ENCODE results near the gene DRC7. TPM values are rescaled to one million over a fixed set of nuclear protein-coding genes. Genes with fewer than 3 reads are reported as not detected.

Gene DRC7
- total RNA-seq, 1 donor from 2014 or later: 0.04 TPM

GRCh38 chr16:57739756-57740422 lies 45.3 kb downstream of the DRC7 start:
- no peak overlapping the region for H3K4me3 ChIP-seq (ENCODE audit: low read depth, low read length)
- no peak for TF ChIP-seq CTCF (IDR thresholded peaks at IDR 0.05; ENCODE audit: insufficient read depth, low read length, poor library complexity, severe bottlenecking)
- no peak for DNase-seq (ENCODE audit: low read depth)
- H3K36me3 ChIP-seq (ENCODE audit: control insufficient read depth, insufficient read depth, low read length): no peaks in the 10 kb centered on the region
- H3K27me3 ChIP-seq (ENCODE audit: control insufficient read depth, insufficient read depth, low read length): no peaks in the 10 kb centered on the region

- DNase-seq (ENCODE audit: low read depth): no peak
- TF ChIP-seq CTCF (IDR thresholded peaks at IDR 0.05; ENCODE audit: insufficient read depth, low read length, poor library complexity, severe bottlenecking): no peak
- H3K4me3 ChIP-seq (ENCODE audit: low read depth, low read length): no peak overlapping the region
- H3K27me3 ChIP-seq (ENCODE audit: control insufficient read depth, insufficient read depth, low read length): no peaks in the 10 kb centered on the region
- H3K36me3 ChIP-seq (ENCODE audit: control insufficient read depth, insufficient read depth, low read length): no peaks in the 10 kb centered on the region
These were observed 45.9 kb downstream of the DRC7 start for GRCh38 chr16:57740423-57741071.

GRCh38 chr16:57741660-57742191 lies 47.1 kb downstream of the DRC7 start:
- TF ChIP-seq CTCF (IDR thresholded peaks at IDR 0.05; ENCODE audit: insufficient read depth, low read length, poor library complexity, severe bottlenecking): no peak
- DNase-seq (ENCODE audit: low read depth): no peak
- Histone ChIP-seq H3K36me3 (ENCODE audit: control insufficient read depth, insufficient read depth, low read length) (no peaks in the 10 kb centered on the region), H3K27me3 (ENCODE audit: control insufficient read depth, insufficient read depth, low read length) (no peaks in the 10 kb centered on the region), H3K4me3 (ENCODE audit: low read depth, low read length) (no peak overlapping the region)

- TF ChIP-seq CTCF (IDR thresholded peaks at IDR 0.05; ENCODE audit: insufficient read depth, low read length, poor library complexity, severe bottlenecking): no peak
- DNase-seq (ENCODE audit: low read depth): no peak
- H3K36me3 ChIP-seq (ENCODE audit: control insufficient read depth, insufficient read depth, low read length): no peaks in the 10 kb centered on the region
These were observed 47.9 kb downstream of the DRC7 start for GRCh38 chr16:57742543-57742942.

GRCh38 chr16:57743458-57743857 lies 48.9 kb downstream of the DRC7 start:
- Histone ChIP-seq H3K4me3 (ENCODE audit: low read depth, low read length) (no peak overlapping the region), H3K27me3 (ENCODE audit: control insufficient read depth, insufficient read depth, low read length) (no peaks in the 10 kb centered on the region), H3K36me3 (ENCODE audit: control insufficient read depth, insufficient read depth, low read length) (no peaks in the 10 kb centered on the region)
- no peak for TF ChIP-seq CTCF (IDR thresholded peaks at IDR 0.05; ENCODE audit: insufficient read depth, low read length, poor library complexity, severe bottlenecking)
- no peak for DNase-seq (ENCODE audit: low read depth)

More at GRCh38 chr16:57742543-57742942, 47.9 kb downstream of the DRC7 start:
- Histone ChIP-seq H3K27me3 (ENCODE audit: control insufficient read depth, insufficient read depth, low read length) (no peaks in the 10 kb centered on the region), H3K4me3 (ENCODE audit: low read depth, low read length) (no peak overlapping the region)

All from kidney epithelial cell (primary cell).